GM12878 (cell line): ENCODE measurements around the gene GATA2. TPM values are rescaled to one million over a fixed set of nuclear protein-coding genes. Genes with fewer than 3 reads are reported as not detected.

Source experiments
- ATAC-seq: fragments of 200-7000 bp; cut with Tn5 transposase; 3 replicates; pipeline ENCODE4 v1.9.1; 2020; ENCODE audit warnings: mild to moderate bottlenecking, moderate library complexity
- BruUV-seq: library from RNA; stranded (reverse); fragments of 400-500 nt; replicated peaks from 2 replicates; lab custom pipeline; 2021; lab: Mats Ljungman, UMichigan
- CTCF ChIA-PET: fragments of 300-600 bp; sonication (Branson Sonifier 250); formaldehyde crosslinking; extraction: SDS; loops from one replicate; lab custom pipeline; 2021; ENCODE audit warnings: inconsistent platforms; lab: Yijun Ruan, JAX
- POLR2A ChIA-PET: fragments of 350-600 bp; formaldehyde crosslinking; extraction: SDS; loops from one replicate; lab custom pipeline; 2021; ENCODE audit warnings: inconsistent platforms; lab: Charles Lee
- RAD21 ChIA-PET: fragments of 300-600 bp; sonication (Branson Sonifier 250); formaldehyde crosslinking; loops from one replicate; lab custom pipeline; 2023; ENCODE audit warnings: antibody characterized with exemption; ENCODE audit not compliant: unreplicated experiment; lab: Charles Lee
- SMC1A ChIA-PET: fragments of 300-600 bp; sonication (Branson Sonifier 250); formaldehyde crosslinking; loops from one replicate; lab custom pipeline; 2023; ENCODE audit not compliant: unreplicated experiment, uncharacterized antibody; lab: Charles Lee
- DNase-seq: peaks from one replicate; pipeline ENCODE4 v3.0.0-alpha.2; 2011; ENCODE audit warnings: low read depth, low spot score
- FAIRE-seq: peaks from 3 replicates; lab custom pipeline; 2011; peaks lifted over from hg19 to GRCh38; lab: Jason Lieb, UNC
- H2AFZ ChIP-seq: 2 replicates; pipeline ENCODE4 v1.6.0; 2011; ENCODE audit warnings: low read depth, low read length, control low read depth; ENCODE audit not compliant: control insufficient read depth
- H3K27ac ChIP-seq: 2 replicates; pipeline ENCODE4 v1.5.1; 2011; ENCODE audit warnings: control low read depth; ENCODE audit not compliant: control insufficient read depth, insufficient read depth
- H3K27me3 ChIP-seq, 2 experiments: replicated peaks in 1 of 2; 2 replicates each; pipeline versions ENCODE4 v1.6.0 to v1.6.1; 2011; ENCODE audit warnings: low read length in 1 of 2; ENCODE audit not compliant: control insufficient read depth in 2 of 2, insufficient read depth in 2 of 2
- H3K36me3 ChIP-seq, 2 experiments: 2 replicates each; pipeline ENCODE4 v1.5.1; 2011; ENCODE audit warnings: low read length in 1 of 2; ENCODE audit not compliant: control insufficient read depth in 2 of 2, insufficient read depth in 2 of 2
- H3K4me1 ChIP-seq: 2 replicates; pipeline ENCODE4 v1.6.1; 2011; ENCODE audit warnings: mild to moderate bottlenecking, low read length, moderate library complexity, mixed read lengths; ENCODE audit not compliant: control insufficient read depth, insufficient read depth
- H3K4me2 ChIP-seq: 2 replicates; pipeline ENCODE4 v1.6.0; 2011; ENCODE audit warnings: control low read depth; ENCODE audit not compliant: control insufficient read depth, insufficient read depth
- H3K4me3 ChIP-seq: fragments of 200-600 bp; sonication (generic); 2 replicates; pipeline ENCODE4 v1.5.1; 2016
- H3K79me2 ChIP-seq: 2 replicates; pipeline ENCODE4 v1.6.0; 2011; ENCODE audit warnings: low read length; ENCODE audit not compliant: control insufficient read depth, insufficient read depth
- H3K9ac ChIP-seq: 2 replicates; pipeline ENCODE4 v1.8.0; 2011; ENCODE audit warnings: low read length, control low read depth, mixed read lengths; ENCODE audit not compliant: control insufficient read depth, insufficient read depth
- H3K9me3 ChIP-seq: replicated peaks from 3 replicates; pipeline ENCODE4 v1.5.1; 2011; ENCODE audit warnings: mild to moderate bottlenecking, low read length; ENCODE audit not compliant: control insufficient read depth, insufficient read depth
- H4K20me1 ChIP-seq: 2 replicates; pipeline ENCODE4 v1.6.0; 2011; ENCODE audit not compliant: control insufficient read depth, insufficient read depth
- CHD2 ChIP-seq: IDR thresholded peaks from 2 replicates; pipeline ENCODE4 v1.6.1; 2011; ENCODE audit warnings: low read depth, low read length, improper control_type of control experiment, borderline replicate concordance
- HDGF ChIP-seq: fragments of 450-650 bp; IDR thresholded peaks from 2 replicates; pipeline ENCODE4 v1.6.1; 2016; ENCODE audit warnings: antibody characterized with exemption
- NR2C2 ChIP-seq: IDR thresholded peaks from 2 replicates; pipeline ENCODE4 v1.6.1; 2011; ENCODE audit warnings: borderline replicate concordance, low read depth; ENCODE audit not compliant: control insufficient read depth, insufficient read length
- NR2F1 ChIP-seq: fragments of 450-650 bp; conservative IDR thresholded peaks from 2 replicates; pipeline ENCODE4 v1.6.1; 2017; ENCODE audit warnings: mild to moderate bottlenecking
- PAX8 ChIP-seq: fragments of 450-650 bp; IDR thresholded peaks from 2 replicates; pipeline ENCODE4 v1.6.1; 2017; ENCODE audit warnings: mild to moderate bottlenecking, moderate library complexity
- SRF ChIP-seq, 2 experiments: IDR thresholded peaks; 2 replicates each; pipeline ENCODE4 v1.6.1; 2011; ENCODE audit warnings: low read depth in 2 of 2, low read length in 2 of 2, mild to moderate bottlenecking in 1 of 2, moderate library complexity in 1 of 2
- TAF1 ChIP-seq: IDR thresholded peaks from 2 replicates; pipeline ENCODE4 v1.6.1; 2011; ENCODE audit warnings: mild to moderate bottlenecking, low read depth, low read length, borderline replicate concordance
- WGBS: methylation state at CpG from one replicate; pipeline ENCODE4 v1.1.6; 2016; ENCODE audit warnings: low lambda C conversion rate; ENCODE audit not compliant: insufficient replicate concordance, insufficient coverage; ENCODE audit errors: missing lambda C conversion rate; 5-methylcytosine and 5-hydroxymethylcytosine counted together
- in situ Hi-C: fragments of 300-500 bp; cut with MboI; formaldehyde crosslinking; loops from 9 replicates; pipeline ENCODE4 v1.14.3; 2018; ENCODE audit warnings: mixed read lengths
- intact Hi-C: fragments of 100-400 bp; cut with micrococcal nuclease; formaldehyde crosslinking; loops from one replicate; pipeline ENCODE4 v1.14.2; 2022; ENCODE audit not compliant: unreplicated experiment
- polyA plus RNA-seq, 11 experiments: library from polyadenylated mRNA; depleted of rRNA in 4 of 11; unstranded in 6 of 11; stranded (reverse) in 5 of 11; fragments of >200 nt; fragmentation: Nextera tagmentation in 4 of 11; fragmentation: Illumina TruSeq in 1 of 11; extraction: Ambion mirVana in 4 of 11; extraction: Trizol in 1 of 11; gene quantifications; 1 replicate in 1 of 11; 2 replicates in 10 of 11; pipeline versions ENCODE4 v1.2.1 to v1.2.3, GENCODE V29; 2011 to 2016; ENCODE audit warnings: inconsistent platforms in 2 of 11, missing spikeins in 2 of 11, low read depth in 1 of 11
- total RNA-seq, 4 experiments: library from RNA; depleted of rRNA in 3 of 4; stranded (reverse); fragments of >200 nt in 3 of 4; fragmentation: Illumina TruSeq in 1 of 4; extraction: Trizol in 1 of 4; gene quantifications; 2 replicates each; pipeline versions ENCODE4 v1.2.1 to v1.2.3, GENCODE V29; 2013 to 2021
- TF ChIP-seq, protein P1 (sequence below): fragments of 150-350 bp; IDR thresholded peaks from 2 replicates; pipeline ENCODE4 v1.6.1; 2014; ENCODE audit warnings: mild to moderate bottlenecking, low read depth, low read length
- TF ChIP-seq, protein P2 (sequence below): fragments of 450-650 bp; IDR thresholded peaks from 2 replicates; pipeline ENCODE4 v1.6.1; 2016; ENCODE audit warnings: mild to moderate bottlenecking, moderate library complexity, borderline replicate concordance

The GATA2 gene
- total and polyA plus RNA-seq, 10 of the 15 experiments (the other 5 are each of a cell fraction or from before 2014, with no cell fraction given), result 0.56 TPM; not detected in 9

- no peak overlapping the region for H3K4me3 ChIP-seq
- WGBS, result 52% methylated on average over 3 of the region's 3 CpGs
- in situ Hi-C loops, result no loop called here
- ChIA-PET CTCF (interaction anchor here (0.6 kb wide), 1 partner anchor 1892 kb away, joined by 3 read pairs; no protein-coding TSS in a partner anchor), SMC1A (no interaction called here), RAD21 (no interaction called here), POLR2A (no interaction called here)
- no peaks in the 10 kb centered on the region; the same call in 1 of the 2 replicates for H4K20me1 ChIP-seq
- H3K79me2 ChIP-seq, result no peaks in the 10 kb centered on the region
- no peak for FAIRE-seq
- H3K9me3 ChIP-seq, result no peaks in the 10 kb centered on the region
- H3K4me2 ChIP-seq, result no peak overlapping the region
- no peak overlapping the region for H3K27ac ChIP-seq
- TF ChIP-seq PAX8 (no peak), CHD2 (no peak), HDGF (no peak), NR2C2 (no peak), TAF1 (no peak), NR2F1 (no peak), SRF (IDR thresholded peaks at IDR 0.05; ENCODE audit: low read depth in 2 of 2, low read length in 2 of 2) (no peak)
- TF ChIP-seq, protein P1, sequence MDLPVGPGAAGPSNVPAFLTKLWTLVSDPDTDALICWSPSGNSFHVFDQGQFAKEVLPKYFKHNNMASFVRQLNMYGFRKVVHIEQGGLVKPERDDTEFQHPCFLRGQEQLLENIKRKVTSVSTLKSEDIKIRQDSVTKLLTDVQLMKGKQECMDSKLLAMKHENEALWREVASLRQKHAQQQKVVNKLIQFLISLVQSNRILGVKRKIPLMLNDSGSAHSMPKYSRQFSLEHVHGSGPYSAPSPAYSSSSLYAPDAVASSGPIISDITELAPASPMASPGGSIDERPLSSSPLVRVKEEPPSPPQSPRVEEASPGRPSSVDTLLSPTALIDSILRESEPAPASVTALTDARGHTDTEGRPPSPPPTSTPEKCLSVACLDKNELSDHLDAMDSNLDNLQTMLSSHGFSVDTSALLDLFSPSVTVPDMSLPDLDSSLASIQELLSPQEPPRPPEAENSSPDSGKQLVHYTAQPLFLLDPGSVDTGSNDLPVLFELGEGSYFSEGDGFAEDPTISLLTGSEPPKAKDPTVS, result no peak
- TF ChIP-seq, protein P2, sequence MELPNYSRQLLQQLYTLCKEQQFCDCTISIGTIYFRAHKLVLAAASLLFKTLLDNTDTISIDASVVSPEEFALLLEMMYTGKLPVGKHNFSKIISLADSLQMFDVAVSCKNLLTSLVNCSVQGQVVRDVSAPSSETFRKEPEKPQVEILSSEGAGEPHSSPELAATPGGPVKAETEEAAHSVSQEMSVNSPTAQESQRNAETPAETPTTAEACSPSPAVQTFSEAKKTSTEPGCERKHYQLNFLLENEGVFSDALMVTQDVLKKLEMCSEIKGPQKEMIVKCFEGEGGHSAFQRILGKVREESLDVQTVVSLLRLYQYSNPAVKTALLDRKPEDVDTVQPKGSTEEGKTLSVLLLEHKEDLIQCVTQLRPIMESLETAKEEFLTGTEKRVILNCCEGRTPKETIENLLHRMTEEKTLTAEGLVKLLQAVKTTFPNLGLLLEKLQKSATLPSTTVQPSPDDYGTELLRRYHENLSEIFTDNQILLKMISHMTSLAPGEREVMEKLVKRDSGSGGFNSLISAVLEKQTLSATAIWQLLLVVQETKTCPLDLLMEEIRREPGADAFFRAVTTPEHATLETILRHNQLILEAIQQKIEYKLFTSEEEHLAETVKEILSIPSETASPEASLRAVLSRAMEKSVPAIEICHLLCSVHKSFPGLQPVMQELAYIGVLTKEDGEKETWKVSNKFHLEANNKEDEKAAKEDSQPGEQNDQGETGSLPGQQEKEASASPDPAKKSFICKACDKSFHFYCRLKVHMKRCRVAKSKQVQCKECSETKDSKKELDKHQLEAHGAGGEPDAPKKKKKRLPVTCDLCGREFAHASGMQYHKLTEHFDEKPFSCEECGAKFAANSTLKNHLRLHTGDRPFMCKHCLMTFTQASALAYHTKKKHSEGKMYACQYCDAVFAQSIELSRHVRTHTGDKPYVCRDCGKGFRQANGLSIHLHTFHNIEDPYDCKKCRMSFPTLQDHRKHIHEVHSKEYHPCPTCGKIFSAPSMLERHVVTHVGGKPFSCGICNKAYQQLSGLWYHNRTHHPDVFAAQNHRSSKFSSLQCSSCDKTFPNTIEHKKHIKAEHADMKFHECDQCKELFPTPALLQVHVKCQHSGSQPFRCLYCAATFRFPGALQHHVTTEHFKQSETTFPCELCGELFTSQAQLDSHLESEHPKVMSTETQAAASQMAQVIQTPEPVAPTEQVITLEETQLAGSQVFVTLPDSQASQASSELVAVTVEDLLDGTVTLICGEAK, result no peak
- no peaks in the 10 kb centered on the region for H3K4me1 ChIP-seq
- peaks cover 9 to 19% of the 10 kb centered on the region in 2 experiments for H3K27me3 ChIP-seq
- DNase-seq, result no peak
- ATAC-seq, result no peak
- no peak overlapping the region for H3K9ac ChIP-seq
- no TSS peak for BruUV-seq
- intact Hi-C loops, result no loop called here
- no peak overlapping the region for H2AFZ ChIP-seq
- H3K36me3 ChIP-seq, result no peaks in the 10 kb centered on the region
Measured at GRCh38 chr3:128436214-128436613, 56.8 kb downstream of the GATA2 start.
